ENCODE results near the gene CSF1R.

GRCh38 chr5:150053713-150054392 lies 32.5 kb downstream of the CSF1R start:
- TF ChIP-seq CTCF (conservative IDR thresholded peaks at IDR 0.05), result no peak
- no peak for TF ChIP-seq ZFX (IDR thresholded peaks at IDR 0.05)

Measured in C4-2B (cell line).